ENCODE measurements around the gene KRT33B.

- TF ChIP-seq, protein P1, sequence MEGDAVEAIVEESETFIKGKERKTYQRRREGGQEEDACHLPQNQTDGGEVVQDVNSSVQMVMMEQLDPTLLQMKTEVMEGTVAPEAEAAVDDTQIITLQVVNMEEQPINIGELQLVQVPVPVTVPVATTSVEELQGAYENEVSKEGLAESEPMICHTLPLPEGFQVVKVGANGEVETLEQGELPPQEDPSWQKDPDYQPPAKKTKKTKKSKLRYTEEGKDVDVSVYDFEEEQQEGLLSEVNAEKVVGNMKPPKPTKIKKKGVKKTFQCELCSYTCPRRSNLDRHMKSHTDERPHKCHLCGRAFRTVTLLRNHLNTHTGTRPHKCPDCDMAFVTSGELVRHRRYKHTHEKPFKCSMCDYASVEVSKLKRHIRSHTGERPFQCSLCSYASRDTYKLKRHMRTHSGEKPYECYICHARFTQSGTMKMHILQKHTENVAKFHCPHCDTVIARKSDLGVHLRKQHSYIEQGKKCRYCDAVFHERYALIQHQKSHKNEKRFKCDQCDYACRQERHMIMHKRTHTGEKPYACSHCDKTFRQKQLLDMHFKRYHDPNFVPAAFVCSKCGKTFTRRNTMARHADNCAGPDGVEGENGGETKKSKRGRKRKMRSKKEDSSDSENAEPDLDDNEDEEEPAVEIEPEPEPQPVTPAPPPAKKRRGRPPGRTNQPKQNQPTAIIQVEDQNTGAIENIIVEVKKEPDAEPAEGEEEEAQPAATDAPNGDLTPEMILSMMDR (IDR thresholded peaks at IDR 0.05; ENCODE audit: poor library complexity, severe bottlenecking) = no peak
- TF ChIP-seq EZH2 (IDR thresholded peaks at IDR 0.05; ENCODE audit: borderline replicate concordance, insufficient read depth, low read length, poor library complexity, severe bottlenecking) (no peak), POLR2AphosphoS5 (IDR thresholded peaks at IDR 0.05) (no peak), TAF1 (IDR thresholded peaks at IDR 0.05; ENCODE audit: low read depth) (no peak), RAD21 (conservative IDR thresholded peaks at IDR 0.05) (no peak), MXI1 (conservative IDR thresholded peaks at IDR 0.05; ENCODE audit: poor library complexity, severe bottlenecking) (no peak)
Measured at GRCh38 chr17:41333836-41334235, 35.8 kb downstream of the KRT33B start.
